CD4-positive, alpha-beta memory T cell (primary cell): ENCODE data around the gene BMPER. TPM values are rescaled to one million over a fixed set of nuclear protein-coding genes. Genes with fewer than 3 reads are reported as not detected.

Experiments used
- CTCF ChIA-PET: fragments of 350-600 bp; sonication (Branson Sonifier 250); formaldehyde crosslinking; loops from one replicate; lab custom pipeline; 2021; ENCODE audit warnings: inconsistent platforms; ENCODE audit not compliant: partially characterized antibody; lab: Charles Lee
- POLR2A ChIA-PET: fragments of 350-600 bp; sonication (Branson Sonifier 250); formaldehyde crosslinking; loops from one replicate; lab custom pipeline; 2021; ENCODE audit not compliant: partially characterized antibody; lab: Charles Lee
- DNase-seq, 5 donors: peaks; one replicate each; pipeline versions ENCODE4 v3.0.0 to v3.0.0-alpha.2; 2020 to 2022; ENCODE audit warnings: mixed read lengths in 1 of 5
- H3K27ac ChIP-seq: one replicate; pipeline ENCODE4 v1.7.0; 2013; ENCODE audit warnings: low read depth, low read length
- H3K27me3 ChIP-seq: 2 replicates; pipeline ENCODE4 v1.7.0; 2013; ENCODE audit warnings: mild to moderate bottlenecking, low read length, moderate library complexity; ENCODE audit not compliant: insufficient read depth
- H3K36me3 ChIP-seq: 2 replicates; pipeline ENCODE4 v1.7.0; 2013; ENCODE audit warnings: mild to moderate bottlenecking, low read length, moderate library complexity; ENCODE audit not compliant: insufficient read depth
- H3K4me1 ChIP-seq: 2 replicates; pipeline ENCODE4 v1.7.0; 2013; ENCODE audit warnings: mild to moderate bottlenecking, low read length, moderate library complexity; ENCODE audit not compliant: insufficient read depth
- H3K4me3 ChIP-seq, 2 donors: one replicate each; pipeline ENCODE4 v1.7.0; 2013; ENCODE audit warnings: low read length in 2 of 2, mild to moderate bottlenecking in 1 of 2
- H3K9me3 ChIP-seq, 2 donors: one replicate each; pipeline ENCODE4 v1.7.0; 2013; ENCODE audit warnings: low read length in 2 of 2, control low read depth in 1 of 2; ENCODE audit not compliant: control insufficient read depth in 1 of 2
- H3K27ac Mint-ChIP-seq, 7 donors: one replicate each; pipeline ENCODE4 v1.8.0; 2020 to 2021; ENCODE audit warnings: mixed read lengths in 7 of 7, mild to moderate bottlenecking in 6 of 7, inconsistent platforms in 3 of 7, moderate library complexity in 3 of 7
- H3K27me3 Mint-ChIP-seq, 2 donors: one replicate each; pipeline ENCODE4 v1.8.0; 2020 to 2021; ENCODE audit warnings: mixed read lengths in 2 of 2
- H3K36me3 Mint-ChIP-seq, 2 donors: one replicate each; pipeline ENCODE4 v1.8.0; 2020 to 2021; ENCODE audit warnings: mixed read lengths in 2 of 2, inconsistent platforms in 1 of 2, mild to moderate bottlenecking in 1 of 2
- H3K4me1 Mint-ChIP-seq, 4 donors: one replicate each; pipeline ENCODE4 v1.8.0; 2020 to 2021; ENCODE audit warnings: mixed read lengths in 4 of 4, mild to moderate bottlenecking in 1 of 4
- H3K4me3 Mint-ChIP-seq, 8 donors: one replicate each; pipeline ENCODE4 v1.8.0; 2020 to 2021; ENCODE audit warnings: mixed read lengths in 8 of 8, mild to moderate bottlenecking in 7 of 8, moderate library complexity in 6 of 8, inconsistent platforms in 3 of 8
- H3K9me3 Mint-ChIP-seq, 8 donors: one replicate each; pipeline ENCODE4 v1.8.0; 2020 to 2021; ENCODE audit warnings: mixed read lengths in 8 of 8, mild to moderate bottlenecking in 5 of 8, inconsistent platforms in 3 of 8, moderate library complexity in 1 of 8
- intact Hi-C: fragments of 100-400 bp; cut with micrococcal nuclease; formaldehyde crosslinking; loops from one replicate; pipeline ENCODE4 v1.15.1; 2023
- polyA plus RNA-seq, 2 donors: library from polyadenylated mRNA; unstranded; fragments of 300-500 nt; fragmentation: Illumina TruSeq; gene quantifications; one replicate each; pipeline ENCODE4 v1.2.3, GENCODE V29; 2021
- total RNA-seq, 2 experiments: library from RNA; stranded (reverse); gene quantifications; one replicate each; pipeline ENCODE4 v1.2.3, GENCODE V29; 2021

Gene BMPER
- total and polyA plus RNA-seq, 4 experiments from 2014 or later = 0.24 to 0.30 TPM; not detected in 2

- no peaks in the 10 kb centered on the region for H3K36me3 Mint-ChIP-seq
- no peaks in the 10 kb centered on the region for H3K4me1 Mint-ChIP-seq
- H3K27me3 Mint-ChIP-seq = no peaks in the 10 kb centered on the region
- CTCF ChIA-PET = no interaction called here
- POLR2A ChIA-PET = no interaction called here
- no peak overlapping the region for H3K27ac ChIP-seq
- peaks cover 0 to 5% (median 0%) of the 10 kb centered on the region in 8 donors for H3K9me3 Mint-ChIP-seq
- intact Hi-C loops = no loop called here
- no peaks in the 10 kb centered on the region for H3K4me1 ChIP-seq
- no peak overlapping the region for H3K27ac Mint-ChIP-seq
- H3K4me3 ChIP-seq = no peak overlapping the region
- H3K4me3 Mint-ChIP-seq = no peak overlapping the region
- H3K27me3 ChIP-seq = no peaks in the 10 kb centered on the region
- no peak for DNase-seq
- H3K36me3 ChIP-seq = no peaks in the 10 kb centered on the region
- no peaks in the 10 kb centered on the region for H3K9me3 ChIP-seq
Observed at GRCh38 chr7:34026481-34027190, 121.3 kb downstream of the BMPER start.

- ChIA-PET POLR2A (no interaction called here), CTCF (interaction anchor here (1.3 kb wide), 1 partner anchor 20 kb away, joined by 4 read pairs; no protein-coding TSS in a partner anchor)
- H3K4me3 ChIP-seq = no peak overlapping the region
- H3K4me3 Mint-ChIP-seq = no peak overlapping the region
- no peaks in the 10 kb centered on the region for H3K27me3 ChIP-seq
- no peaks in the 10 kb centered on the region for H3K36me3 Mint-ChIP-seq
- peaks cover 0 to 1% of the 10 kb centered on the region in 2 donors for H3K27me3 Mint-ChIP-seq
- peaks cover 0 to 5% (median 0%) of the 10 kb centered on the region in 8 donors for H3K9me3 Mint-ChIP-seq
- H3K9me3 ChIP-seq = no peaks in the 10 kb centered on the region
- H3K27ac Mint-ChIP-seq = no peak overlapping the region
- no peaks in the 10 kb centered on the region for H3K4me1 Mint-ChIP-seq
- DNase-seq = no peak
- H3K27ac ChIP-seq = no peak overlapping the region
- H3K4me1 ChIP-seq = no peaks in the 10 kb centered on the region
- no peaks in the 10 kb centered on the region for H3K36me3 ChIP-seq
- intact Hi-C loops = no loop called here
Observed at GRCh38 chr7:34031156-34031555, 125.8 kb downstream of the BMPER start.

GRCh38 chr7:34034728-34035127 lies 129.4 kb downstream of the BMPER start:
- Histone ChIP-seq H3K9me3 (no peaks in the 10 kb centered on the region), H3K27me3 (no peaks in the 10 kb centered on the region), H3K36me3 (no peaks in the 10 kb centered on the region), H3K4me3 (no peak overlapping the region), H3K27ac (no peak overlapping the region), H3K4me1 (no peaks in the 10 kb centered on the region)
- intact Hi-C loops = no loop called here
- ChIA-PET POLR2A (no interaction called here), CTCF (no interaction called here)
- no peaks in the 10 kb centered on the region for H3K4me1 Mint-ChIP-seq
- no peak overlapping the region for H3K27ac Mint-ChIP-seq
- H3K36me3 Mint-ChIP-seq = no peaks in the 10 kb centered on the region
- no peak for DNase-seq
- peaks cover 0 to 5% (median 0%) of the 10 kb centered on the region in 8 donors for H3K9me3 Mint-ChIP-seq
- peaks cover 1 to 2% of the 10 kb centered on the region in 2 donors for H3K27me3 Mint-ChIP-seq
- no peak overlapping the region for H3K4me3 Mint-ChIP-seq

- ChIA-PET POLR2A (no interaction called here), CTCF (no interaction called here)
- no peaks in the 10 kb centered on the region for H3K9me3 ChIP-seq
- H3K27me3 ChIP-seq = no peaks in the 10 kb centered on the region
- no peaks in the 10 kb centered on the region for H3K4me1 ChIP-seq
- H3K4me1 Mint-ChIP-seq = no peaks in the 10 kb centered on the region
- H3K27ac Mint-ChIP-seq = no peak overlapping the region
- H3K27me3 Mint-ChIP-seq = peaks cover 1 to 2% of the 10 kb centered on the region in 2 donors
- DNase-seq = no peak
- no peak overlapping the region for H3K27ac ChIP-seq
- no peaks in the 10 kb centered on the region for H3K36me3 Mint-ChIP-seq
- H3K9me3 Mint-ChIP-seq = peaks cover 0 to 5% (median 0%) of the 10 kb centered on the region in 8 donors
- H3K4me3 ChIP-seq = no peak overlapping the region
- H3K4me3 Mint-ChIP-seq = no peak overlapping the region
- intact Hi-C loops = no loop called here
- H3K36me3 ChIP-seq = no peaks in the 10 kb centered on the region
Observed at GRCh38 chr7:34036051-34036920, 130.9 kb downstream of the BMPER start.

GRCh38 chr7:34036972-34037792 lies 131.8 kb downstream of the BMPER start:
- intact Hi-C loops = no loop called here
- H3K9me3 Mint-ChIP-seq = peaks cover 0 to 5% (median 0%) of the 10 kb centered on the region in 8 donors
- no peak for DNase-seq
- Histone ChIP-seq H3K27ac (no peak overlapping the region), H3K4me3 (no peak overlapping the region), H3K27me3 (no peaks in the 10 kb centered on the region), H3K4me1 (no peaks in the 10 kb centered on the region), H3K9me3 (no peaks in the 10 kb centered on the region), H3K36me3 (no peaks in the 10 kb centered on the region)
- H3K27ac Mint-ChIP-seq = no peak overlapping the region
- CTCF ChIA-PET = no interaction called here
- H3K4me1 Mint-ChIP-seq = no peaks in the 10 kb centered on the region
- H3K36me3 Mint-ChIP-seq = no peaks in the 10 kb centered on the region
- POLR2A ChIA-PET = no interaction called here
- H3K4me3 Mint-ChIP-seq = no peak overlapping the region
- H3K27me3 Mint-ChIP-seq = peaks cover 1 to 2% of the 10 kb centered on the region in 2 donors

- Mint-ChIP-seq H3K4me1 (no peaks in the 10 kb centered on the region), H3K9me3 (peaks cover 0 to 5% (median 0%) of the 10 kb centered on the region in 8 donors), H3K27ac (no peak overlapping the region), H3K36me3 (no peaks in the 10 kb centered on the region), H3K27me3 (peaks cover 0 to 2% of the 10 kb centered on the region in 2 donors), H3K4me3 (no peak overlapping the region)
- DNase-seq = no peak
- no peak overlapping the region for H3K27ac ChIP-seq
- ChIA-PET POLR2A (no interaction called here), CTCF (no interaction called here)
- intact Hi-C loops = no loop called here
- no peak overlapping the region for H3K4me3 ChIP-seq
- H3K27me3 ChIP-seq = no peaks in the 10 kb centered on the region
- H3K9me3 ChIP-seq = no peaks in the 10 kb centered on the region
- no peaks in the 10 kb centered on the region for H3K36me3 ChIP-seq
- no peaks in the 10 kb centered on the region for H3K4me1 ChIP-seq
Observed at GRCh38 chr7:34038816-34039470, 133.6 kb downstream of the BMPER start.
